Panc1 (cell line): Measurements from ENCODE around the gene ZNF816.

ENCODE experiments used
- POLR2AphosphoS5 ChIP-seq: IDR thresholded peaks from 2 replicates; pipeline ENCODE4 v1.6.1; 2012; ENCODE audit warnings: mild to moderate bottlenecking, low read depth, low read length, moderate library complexity
- SIN3A ChIP-seq: IDR thresholded peaks from 2 replicates; pipeline ENCODE4 v1.6.1; 2012; ENCODE audit warnings: low read depth, mild to moderate bottlenecking, low read length, moderate library complexity, borderline replicate concordance; ENCODE audit not compliant: insufficient read depth
- TCF7L2 ChIP-seq: IDR thresholded peaks from 2 replicates; pipeline ENCODE4 v1.6.1; 2011; ENCODE audit warnings: mild to moderate bottlenecking, low read depth, low read length, inconsistent platforms
- TF ChIP-seq, protein P1 (sequence below): fragments of 450-650 bp; IDR thresholded peaks from 2 replicates; pipeline ENCODE4 v1.5.1; 2017; ENCODE audit warnings: mild to moderate bottlenecking
- TF ChIP-seq, protein P2 (sequence below), 2 experiments: IDR thresholded peaks; 2 replicates each; pipeline ENCODE4 v1.6.1; 2011 to 2012; ENCODE audit warnings: low read depth in 2 of 2, control low read depth in 1 of 2, low read length in 1 of 2, mild to moderate bottlenecking in 1 of 2, moderate library complexity in 1 of 2; ENCODE audit not compliant: insufficient read depth in 1 of 2

DNA sequence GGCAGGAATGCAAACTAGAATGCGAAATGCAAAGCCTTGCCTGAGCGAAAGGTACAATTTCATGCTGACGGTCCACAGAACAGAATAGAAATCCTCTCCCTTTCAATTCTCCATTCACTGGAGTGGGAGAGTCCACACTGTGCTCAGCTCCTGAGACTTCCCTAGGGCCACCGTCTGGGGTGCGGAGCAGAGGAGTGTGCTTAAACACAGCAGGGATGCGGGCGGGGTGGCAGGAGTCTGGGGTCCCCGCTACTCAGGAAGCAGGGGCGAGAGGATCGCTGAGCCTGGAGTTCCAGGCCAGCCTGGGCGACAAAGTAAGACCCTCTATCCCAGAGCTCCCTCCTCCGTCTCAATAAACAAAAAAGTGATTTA lies 552 bp upstream of the ZNF816 start:
- TF ChIP-seq, protein P1, sequence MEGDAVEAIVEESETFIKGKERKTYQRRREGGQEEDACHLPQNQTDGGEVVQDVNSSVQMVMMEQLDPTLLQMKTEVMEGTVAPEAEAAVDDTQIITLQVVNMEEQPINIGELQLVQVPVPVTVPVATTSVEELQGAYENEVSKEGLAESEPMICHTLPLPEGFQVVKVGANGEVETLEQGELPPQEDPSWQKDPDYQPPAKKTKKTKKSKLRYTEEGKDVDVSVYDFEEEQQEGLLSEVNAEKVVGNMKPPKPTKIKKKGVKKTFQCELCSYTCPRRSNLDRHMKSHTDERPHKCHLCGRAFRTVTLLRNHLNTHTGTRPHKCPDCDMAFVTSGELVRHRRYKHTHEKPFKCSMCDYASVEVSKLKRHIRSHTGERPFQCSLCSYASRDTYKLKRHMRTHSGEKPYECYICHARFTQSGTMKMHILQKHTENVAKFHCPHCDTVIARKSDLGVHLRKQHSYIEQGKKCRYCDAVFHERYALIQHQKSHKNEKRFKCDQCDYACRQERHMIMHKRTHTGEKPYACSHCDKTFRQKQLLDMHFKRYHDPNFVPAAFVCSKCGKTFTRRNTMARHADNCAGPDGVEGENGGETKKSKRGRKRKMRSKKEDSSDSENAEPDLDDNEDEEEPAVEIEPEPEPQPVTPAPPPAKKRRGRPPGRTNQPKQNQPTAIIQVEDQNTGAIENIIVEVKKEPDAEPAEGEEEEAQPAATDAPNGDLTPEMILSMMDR: no peak
- TF ChIP-seq, protein P2, sequence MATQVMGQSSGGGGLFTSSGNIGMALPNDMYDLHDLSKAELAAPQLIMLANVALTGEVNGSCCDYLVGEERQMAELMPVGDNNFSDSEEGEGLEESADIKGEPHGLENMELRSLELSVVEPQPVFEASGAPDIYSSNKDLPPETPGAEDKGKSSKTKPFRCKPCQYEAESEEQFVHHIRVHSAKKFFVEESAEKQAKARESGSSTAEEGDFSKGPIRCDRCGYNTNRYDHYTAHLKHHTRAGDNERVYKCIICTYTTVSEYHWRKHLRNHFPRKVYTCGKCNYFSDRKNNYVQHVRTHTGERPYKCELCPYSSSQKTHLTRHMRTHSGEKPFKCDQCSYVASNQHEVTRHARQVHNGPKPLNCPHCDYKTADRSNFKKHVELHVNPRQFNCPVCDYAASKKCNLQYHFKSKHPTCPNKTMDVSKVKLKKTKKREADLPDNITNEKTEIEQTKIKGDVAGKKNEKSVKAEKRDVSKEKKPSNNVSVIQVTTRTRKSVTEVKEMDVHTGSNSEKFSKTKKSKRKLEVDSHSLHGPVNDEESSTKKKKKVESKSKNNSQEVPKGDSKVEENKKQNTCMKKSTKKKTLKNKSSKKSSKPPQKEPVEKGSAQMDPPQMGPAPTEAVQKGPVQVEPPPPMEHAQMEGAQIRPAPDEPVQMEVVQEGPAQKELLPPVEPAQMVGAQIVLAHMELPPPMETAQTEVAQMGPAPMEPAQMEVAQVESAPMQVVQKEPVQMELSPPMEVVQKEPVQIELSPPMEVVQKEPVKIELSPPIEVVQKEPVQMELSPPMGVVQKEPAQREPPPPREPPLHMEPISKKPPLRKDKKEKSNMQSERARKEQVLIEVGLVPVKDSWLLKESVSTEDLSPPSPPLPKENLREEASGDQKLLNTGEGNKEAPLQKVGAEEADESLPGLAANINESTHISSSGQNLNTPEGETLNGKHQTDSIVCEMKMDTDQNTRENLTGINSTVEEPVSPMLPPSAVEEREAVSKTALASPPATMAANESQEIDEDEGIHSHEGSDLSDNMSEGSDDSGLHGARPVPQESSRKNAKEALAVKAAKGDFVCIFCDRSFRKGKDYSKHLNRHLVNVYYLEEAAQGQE (IDR thresholded peaks at IDR 0.05; ENCODE audit: insufficient read depth in 1 of 2, low read depth in 2 of 2, low read length in 1 of 2): no peak
- TF ChIP-seq SIN3A (no peak), POLR2AphosphoS5 (no peak), TCF7L2 (no peak)
